GM10266 (cell line): ENCODE data around the gene STAT4.

Source experiments
- DNase-seq: peaks from one replicate; pipeline ENCODE4 v3.0.0; 2012; ENCODE audit errors: extremely low spot score
- TF ChIP-seq, protein P1 (sequence below): IDR thresholded peaks from 2 replicates; pipeline ENCODE4 v1.5.1; 2012; ENCODE audit warnings: mild to moderate bottlenecking, low read depth; ENCODE audit not compliant: control insufficient read depth, insufficient read depth; ENCODE audit errors: missing control alignments

STAT4 gene

DNA sequence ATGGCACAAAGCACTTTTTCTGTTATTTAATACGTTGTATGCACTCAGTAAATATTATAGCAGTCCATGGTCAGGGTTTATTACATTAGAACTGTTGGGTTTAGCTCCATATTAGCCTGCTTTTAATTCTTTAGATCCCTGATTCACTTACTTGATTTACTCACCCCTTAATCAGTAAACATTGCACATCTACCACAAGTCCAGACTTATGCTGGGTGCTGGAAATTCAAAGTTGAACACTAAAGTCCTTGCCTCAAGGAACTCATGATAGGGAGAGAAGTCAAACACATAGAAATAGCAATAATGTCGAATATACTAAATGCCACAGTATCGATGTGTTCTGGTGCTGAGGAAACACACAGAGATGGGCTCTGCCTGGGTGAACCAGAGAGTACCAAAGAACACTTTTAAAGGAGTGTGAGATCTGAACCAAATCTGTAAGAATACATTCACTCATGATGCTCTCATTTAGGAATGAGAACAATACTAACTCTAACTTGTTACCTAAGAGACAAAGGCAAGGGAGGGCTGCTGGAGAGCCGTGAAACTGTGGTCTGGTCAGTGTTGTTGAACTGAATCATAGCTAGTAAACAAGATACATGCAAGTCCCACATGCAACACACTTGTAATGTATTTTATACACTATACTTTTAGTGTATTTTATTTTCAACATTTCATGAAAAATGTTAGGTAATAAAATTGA lies 4.9 kb downstream of the STAT4 start:
- no peak for DNase-seq
- TF ChIP-seq, protein P1, sequence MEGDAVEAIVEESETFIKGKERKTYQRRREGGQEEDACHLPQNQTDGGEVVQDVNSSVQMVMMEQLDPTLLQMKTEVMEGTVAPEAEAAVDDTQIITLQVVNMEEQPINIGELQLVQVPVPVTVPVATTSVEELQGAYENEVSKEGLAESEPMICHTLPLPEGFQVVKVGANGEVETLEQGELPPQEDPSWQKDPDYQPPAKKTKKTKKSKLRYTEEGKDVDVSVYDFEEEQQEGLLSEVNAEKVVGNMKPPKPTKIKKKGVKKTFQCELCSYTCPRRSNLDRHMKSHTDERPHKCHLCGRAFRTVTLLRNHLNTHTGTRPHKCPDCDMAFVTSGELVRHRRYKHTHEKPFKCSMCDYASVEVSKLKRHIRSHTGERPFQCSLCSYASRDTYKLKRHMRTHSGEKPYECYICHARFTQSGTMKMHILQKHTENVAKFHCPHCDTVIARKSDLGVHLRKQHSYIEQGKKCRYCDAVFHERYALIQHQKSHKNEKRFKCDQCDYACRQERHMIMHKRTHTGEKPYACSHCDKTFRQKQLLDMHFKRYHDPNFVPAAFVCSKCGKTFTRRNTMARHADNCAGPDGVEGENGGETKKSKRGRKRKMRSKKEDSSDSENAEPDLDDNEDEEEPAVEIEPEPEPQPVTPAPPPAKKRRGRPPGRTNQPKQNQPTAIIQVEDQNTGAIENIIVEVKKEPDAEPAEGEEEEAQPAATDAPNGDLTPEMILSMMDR: no peak

DNA sequence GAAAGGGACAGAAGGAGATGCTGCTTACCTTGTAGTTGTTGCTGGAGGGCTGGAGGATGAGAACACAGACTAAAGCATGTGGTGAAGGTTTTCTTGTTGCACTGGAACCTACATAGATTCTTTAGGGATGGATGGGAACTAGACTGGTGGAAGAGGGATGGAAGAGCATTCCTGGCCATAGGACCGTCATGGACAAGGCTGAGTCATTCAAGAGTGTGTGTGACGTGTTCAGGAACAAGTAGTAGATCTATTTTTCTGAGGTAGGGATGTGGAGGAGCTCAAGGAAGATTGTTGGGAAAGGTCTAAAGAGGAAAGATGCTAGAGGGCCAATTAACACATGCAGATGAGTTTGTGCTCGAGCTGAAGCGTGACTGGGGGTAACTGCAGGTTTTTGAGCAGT lies 6.6 kb downstream of the STAT4 start:
- DNase-seq: no peak
- TF ChIP-seq, protein P1: no peak

GRCh38 chr2:191143791-191144190 lies 7.0 kb downstream of the STAT4 start:
- DNase-seq: no peak
- TF ChIP-seq, protein P1: no peak

DNA sequence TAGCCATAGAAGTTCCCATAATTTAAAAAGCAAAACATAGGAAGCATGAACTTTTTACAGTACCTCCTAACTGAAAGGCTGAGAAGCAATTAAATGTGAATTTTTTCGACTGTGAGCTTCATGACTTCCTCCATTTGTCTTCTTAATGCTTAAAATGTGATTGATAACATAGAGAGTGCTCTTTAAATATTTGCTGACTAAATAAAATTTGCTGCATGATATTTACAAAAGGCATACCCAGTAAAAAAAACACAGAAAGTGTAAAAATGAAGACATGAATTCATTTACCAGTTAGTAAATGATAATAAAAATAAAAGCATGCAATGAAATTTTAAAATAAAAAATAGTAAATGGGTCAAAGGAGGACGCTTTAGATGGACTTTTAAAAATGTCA lies 21.9 kb downstream of the STAT4 start:
- TF ChIP-seq, protein P1: no peak
- no peak for DNase-seq

DNA sequence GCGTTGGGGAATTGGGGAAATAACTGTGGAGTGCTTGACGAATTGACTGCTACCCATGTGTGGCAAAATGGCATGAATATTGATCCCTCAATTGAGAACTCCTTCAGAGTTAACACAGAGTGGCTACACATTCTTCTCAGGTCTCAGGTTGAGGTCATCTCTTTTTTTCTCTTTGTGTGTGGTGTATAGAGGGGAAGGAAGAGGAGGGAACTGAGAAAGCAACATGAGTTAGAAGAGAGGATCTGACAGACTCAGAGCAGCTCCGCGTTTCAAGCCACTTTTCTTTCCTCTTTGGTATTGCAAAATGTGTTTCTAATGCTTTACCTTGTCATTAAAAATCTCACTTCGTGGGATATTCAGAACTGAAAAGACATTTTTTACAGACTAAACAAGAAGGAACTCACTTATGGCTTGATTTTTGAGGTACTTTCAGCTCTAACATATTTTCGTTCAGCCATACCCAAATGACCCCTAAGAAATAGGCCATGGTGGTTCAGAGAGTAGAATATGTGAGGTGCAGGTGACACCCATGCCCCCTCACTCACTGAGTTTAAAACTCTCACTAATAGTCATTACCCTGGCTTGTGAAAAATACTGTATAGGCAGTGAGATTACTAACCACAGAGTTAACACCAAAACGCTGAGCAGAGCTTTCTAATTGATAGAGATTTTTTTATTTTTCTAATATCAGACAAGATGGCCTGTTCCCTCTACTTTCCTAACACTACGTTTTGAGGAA lies 22.5 kb downstream of the STAT4 start:
- TF ChIP-seq, protein P1: no peak
- DNase-seq: no peak

- no peak for DNase-seq
- TF ChIP-seq, protein P1: no peak
Measured at GRCh38 chr2:191127235-191127634, 23.6 kb downstream of the STAT4 start.
